Left hindlimb (tissue), 1 donor: ENCODE data around the gene TUBGCP4.
"Not testable (repeated sequence)": the region's sequence is repeated elsewhere in the genome, so short reads cannot be mapped to it uniquely, and the experiment has no call there.

Experiments
- DNase-seq: peaks from one replicate; pipeline ENCODE4 v3.0.0-alpha.2; 2018

TUBGCP4 gene

DNA sequence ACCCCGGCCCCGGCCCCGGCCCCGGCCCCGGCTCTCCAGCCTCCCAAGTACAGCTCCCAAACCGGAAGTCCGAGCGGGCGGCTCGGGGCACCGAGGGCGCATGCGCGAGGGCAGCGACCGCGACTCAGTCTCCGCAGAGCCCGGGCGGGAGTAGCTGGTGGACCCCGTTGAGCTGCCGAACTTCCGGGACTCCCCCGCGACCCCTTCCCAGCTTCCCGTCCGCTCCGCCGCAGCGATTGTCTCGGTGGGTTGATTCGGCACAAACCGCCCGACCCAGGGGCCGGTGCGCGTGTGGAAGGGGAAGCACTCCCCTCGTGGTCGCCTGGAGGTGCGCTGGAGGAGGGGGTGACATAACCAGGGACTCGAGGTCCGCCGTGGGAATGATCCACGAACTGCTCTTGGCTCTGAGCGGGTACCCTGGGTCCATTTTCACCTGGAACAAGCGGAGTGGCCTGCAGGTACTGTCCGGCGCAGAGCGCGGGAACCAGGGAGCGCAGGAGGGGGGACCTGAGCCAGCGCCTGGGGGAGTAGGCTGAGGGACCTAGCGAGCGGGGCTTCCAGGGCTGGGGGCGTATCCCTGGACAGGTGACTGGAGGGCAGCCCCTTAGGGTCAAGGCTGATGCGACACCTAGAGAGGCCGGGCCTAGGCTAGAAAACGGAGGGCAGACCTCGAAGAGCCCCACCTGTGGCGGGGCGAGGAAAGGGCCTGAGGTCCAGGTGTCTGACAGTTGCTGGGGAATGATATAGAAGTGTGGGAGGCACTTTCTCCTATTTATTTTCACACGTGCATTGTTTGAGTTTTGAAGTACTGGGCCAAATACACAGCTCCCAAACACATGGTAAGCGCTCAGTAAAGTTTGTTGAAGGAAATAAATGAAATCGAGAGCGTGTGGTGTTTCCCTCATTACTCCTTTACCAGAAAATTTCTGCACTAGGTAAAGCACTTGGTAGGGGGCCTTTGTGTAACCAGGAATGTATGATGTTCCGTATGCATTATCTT is at the start of gene TUBGCP4, which contains the start of gene ZSCAN29:
Gene TUBGCP4 (plus strand): TSS at position 127 of the 1,000 bp plus-strand sequence. CDS start 254 bp downstream, at position 381.
Gene ZSCAN29 (minus strand): TSS at position 69 of the 1,000 bp plus-strand sequence. CDS start 1,130 bp downstream, outside the sequence.
- peak; percentile 90 for DNase-seq

- no peak for DNase-seq
Measured at GRCh38 chr15:43325039-43325684, 45.7 kb upstream of the TUBGCP4 start.

DNA sequence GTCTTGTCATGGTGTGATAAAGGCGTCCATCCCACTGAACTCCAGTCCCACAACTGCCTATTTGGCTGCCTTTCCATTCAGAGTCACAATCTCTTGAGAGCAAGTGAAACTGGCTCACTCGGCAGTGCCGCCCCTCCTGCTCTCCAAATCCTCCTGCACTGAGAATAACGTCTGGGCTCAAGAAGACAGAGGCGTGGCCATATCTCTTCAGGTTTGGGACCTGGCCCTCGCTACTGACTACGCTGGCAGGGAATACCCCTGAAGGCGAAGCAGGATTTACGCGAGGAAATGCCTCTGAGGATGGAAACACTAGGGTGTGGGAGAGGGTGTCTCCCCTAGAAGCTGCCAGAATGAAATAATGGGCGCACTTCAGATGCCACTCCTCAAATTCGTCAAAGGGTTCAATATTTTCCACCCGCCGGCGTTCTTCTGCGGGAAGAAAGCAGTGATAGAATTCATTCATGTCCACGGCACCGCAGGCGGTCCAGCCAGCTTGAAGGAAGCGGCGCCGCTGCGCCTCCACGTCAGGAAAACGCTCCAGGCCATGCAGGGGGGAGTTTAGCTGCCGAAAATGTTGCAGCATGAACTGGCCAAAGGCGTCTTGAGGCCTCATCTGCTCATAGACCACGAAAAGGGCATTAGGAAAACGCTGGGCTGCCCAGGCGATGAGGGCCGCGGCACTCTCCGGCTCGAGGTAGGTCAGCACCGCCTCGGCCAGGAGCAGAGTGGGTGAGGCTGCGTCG is 41.5 kb upstream of the TUBGCP4 start:
- DNase-seq: peak; percentile 34

DNA sequence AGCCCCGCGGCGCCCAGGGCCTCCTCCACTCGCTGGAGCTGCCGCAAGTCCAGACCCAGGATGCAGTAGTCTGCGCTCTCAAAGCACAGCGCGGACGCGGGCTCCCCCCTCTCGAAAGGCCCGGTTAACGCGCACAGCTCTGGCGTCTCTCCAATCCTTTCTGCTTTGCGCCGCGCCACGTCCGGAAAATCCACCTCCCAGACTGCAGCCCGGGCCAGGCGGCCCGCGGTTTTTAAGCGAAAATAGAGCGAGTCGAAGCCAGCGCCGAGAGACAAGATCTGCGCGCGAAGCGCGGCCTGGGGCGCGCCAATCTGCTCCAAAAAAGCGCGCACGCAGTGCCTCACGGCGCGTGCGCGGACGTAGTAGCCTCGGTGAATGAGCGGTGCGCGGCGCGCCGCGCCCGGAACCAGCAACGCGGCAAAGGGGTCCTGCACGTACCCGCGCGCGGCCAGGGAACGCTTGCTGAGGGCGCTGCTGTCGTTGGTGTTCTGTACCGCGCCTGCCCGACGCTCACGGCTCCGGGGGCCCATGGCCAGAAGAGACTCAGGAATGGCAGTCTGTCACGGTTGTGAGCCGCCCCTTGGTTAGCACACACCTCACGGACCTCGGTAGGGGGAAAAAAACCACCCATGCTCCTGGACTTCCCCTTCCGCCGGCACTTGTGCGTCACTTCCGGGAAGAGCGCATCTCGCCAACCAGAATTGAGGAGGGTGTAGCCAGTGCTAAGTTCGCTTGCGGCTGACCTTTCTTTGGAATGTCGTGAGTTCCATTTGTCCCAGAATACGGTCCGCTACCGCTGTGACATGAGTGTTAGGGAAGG is 40.7 kb upstream of the TUBGCP4 start, which contains the start of gene LCMT2:
Gene LCMT2 (minus strand): TSS at position 614 of the 820 bp plus-strand sequence. CDS start 84 bp downstream, at position 530.
- peak; percentile 97 for DNase-seq

DNA sequence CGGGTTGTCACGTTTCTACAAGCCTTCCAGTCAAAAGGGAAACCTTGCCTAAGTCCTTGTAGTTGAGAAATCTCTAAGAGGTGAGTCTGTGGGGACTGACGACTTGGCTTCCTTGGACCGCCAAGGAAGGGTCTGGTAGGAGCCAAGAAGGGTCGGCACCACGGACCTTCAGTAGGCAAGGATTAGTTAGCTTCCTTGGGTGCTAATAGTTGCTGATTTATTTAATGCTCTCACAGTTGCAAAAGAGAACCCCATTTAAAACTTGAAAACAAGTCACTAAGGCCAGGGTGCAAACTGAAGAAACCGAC is 40.2 kb upstream of the TUBGCP4 start:
- DNase-seq: no peak

DNA sequence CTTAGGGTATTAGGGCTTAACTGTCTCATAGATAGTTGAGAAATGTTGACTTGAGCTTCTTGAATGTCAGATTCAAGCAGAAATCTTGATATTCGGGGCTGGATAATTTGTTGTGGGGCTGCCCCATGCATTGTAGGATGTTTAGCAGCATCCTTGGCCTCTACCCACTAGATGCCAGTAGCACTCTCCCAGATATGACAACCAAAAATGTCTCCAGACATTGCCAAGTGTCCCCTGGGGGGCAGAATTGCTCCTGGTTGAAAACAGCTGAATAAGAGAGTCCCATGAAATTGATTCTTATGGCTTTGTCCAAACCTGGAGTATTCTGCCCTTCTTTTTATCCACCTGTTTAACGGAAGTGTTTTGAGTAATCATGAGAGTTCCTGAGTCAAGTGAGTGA is 24.6 kb upstream of the TUBGCP4 start:
- no peak for DNase-seq

DNA sequence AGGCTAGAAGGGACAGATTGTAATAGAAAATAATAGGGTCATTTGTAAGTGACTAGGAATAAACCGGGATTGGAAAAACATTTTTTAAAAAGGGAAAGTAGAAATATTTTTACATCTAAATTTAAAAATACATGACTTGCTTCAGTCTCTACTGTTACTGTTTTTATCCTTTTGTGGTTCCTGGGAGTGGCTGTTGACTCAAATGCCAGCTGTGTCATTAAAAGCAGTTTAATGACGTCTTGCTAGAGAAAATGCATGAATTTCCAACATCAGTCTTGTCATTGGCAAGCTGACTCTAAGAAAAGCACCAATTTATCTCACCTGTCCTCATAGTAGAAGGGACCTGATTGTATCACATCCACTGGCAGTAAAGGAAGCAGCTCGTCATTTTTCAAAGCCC is 23.8 kb upstream of the TUBGCP4 start:
- DNase-seq: no peak

GRCh38 chr15:43352693-43353382 is 18.1 kb upstream of the TUBGCP4 start:
- DNase-seq: no peak

GRCh38 chr15:43360821-43361220 is 10.1 kb upstream of the TUBGCP4 start:
- DNase-seq: no peak

DNA sequence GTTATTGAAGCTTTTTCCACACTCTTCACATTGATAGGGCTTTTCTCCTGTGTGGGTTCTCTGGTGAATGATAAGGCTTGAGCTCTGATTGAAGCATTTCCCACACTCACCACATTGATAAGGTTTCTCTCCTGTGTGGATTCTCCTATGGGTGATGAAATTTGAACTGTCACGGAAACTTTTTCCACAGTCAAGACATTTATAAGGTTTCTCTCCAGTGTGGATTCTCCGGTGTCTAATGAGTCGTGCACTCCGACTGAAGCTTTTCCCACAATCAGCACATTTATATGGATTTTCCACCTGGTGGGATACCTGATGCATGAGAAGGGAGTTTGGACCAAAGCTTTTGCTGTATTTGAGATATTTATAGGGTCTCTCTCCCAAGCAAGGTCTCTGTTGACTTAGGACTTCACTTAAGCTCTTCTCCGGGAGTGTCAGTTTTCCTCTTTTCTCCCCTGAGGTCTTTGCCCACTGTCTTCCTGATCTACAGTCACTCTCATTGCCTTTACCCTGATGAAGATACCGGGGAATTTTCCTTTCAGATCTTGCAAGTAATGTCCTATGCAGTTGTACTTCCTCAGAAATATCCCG is 9.5 kb upstream of the TUBGCP4 start:
- no peak for DNase-seq

- peak; percentile 49 for DNase-seq
Measured at GRCh38 chr15:43370310-43370974, 459 bp upstream of the TUBGCP4 start.

DNA sequence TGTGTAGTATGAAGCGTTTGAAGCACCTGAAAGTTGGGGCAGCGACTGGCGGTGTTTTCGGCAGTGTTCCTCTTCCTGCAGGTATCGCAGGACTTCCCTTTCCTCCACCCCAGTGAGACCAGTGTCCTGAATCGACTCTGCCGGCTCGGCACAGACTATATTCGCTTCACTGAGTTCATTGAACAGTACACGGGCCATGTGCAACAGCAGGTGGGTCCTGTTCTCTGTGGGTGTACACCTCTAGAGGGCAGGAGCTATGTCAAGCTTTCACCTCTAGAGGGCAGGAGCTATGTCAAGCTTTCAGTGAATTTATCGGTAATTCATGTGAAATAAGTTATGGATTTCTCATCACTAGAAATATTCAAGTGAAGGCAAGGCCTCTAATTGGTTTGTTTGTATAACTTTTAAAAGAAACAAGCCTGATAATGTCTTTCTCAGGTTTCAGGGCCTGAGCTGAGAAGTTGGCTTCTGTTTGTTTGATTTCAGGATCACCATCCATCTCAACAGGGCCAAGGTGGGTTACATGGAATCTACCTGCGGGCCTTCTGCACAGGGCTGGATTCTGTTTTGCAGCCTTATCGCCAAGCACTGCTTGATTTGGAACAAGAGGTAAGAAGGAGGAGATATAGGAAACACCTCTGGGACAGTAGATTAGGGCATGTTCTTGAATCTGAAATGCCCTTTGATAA is 5.3 kb downstream of the TUBGCP4 start:
- DNase-seq: no peak

DNA sequence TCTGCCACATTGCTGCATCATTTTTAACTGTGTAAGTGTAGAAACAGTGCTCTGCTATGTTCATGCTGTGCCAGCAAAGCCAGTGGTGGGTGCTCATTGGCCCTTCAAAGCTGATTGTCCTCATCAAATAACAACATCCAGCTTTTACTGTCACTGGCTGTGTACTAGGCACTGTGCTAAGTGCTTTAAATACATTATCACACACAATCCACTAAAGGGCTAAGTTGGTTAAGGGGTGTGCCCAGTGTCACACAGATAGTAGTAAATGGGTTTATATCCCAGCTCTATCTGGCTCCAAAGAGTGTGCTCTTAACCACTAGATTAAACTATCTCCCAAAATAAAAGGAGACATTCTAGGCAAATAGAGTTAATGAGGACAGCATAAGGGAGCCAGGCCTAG is 7.7 kb downstream of the TUBGCP4 start:
- DNase-seq: no peak

GRCh38 chr15:43382310-43382709 is 11.4 kb downstream of the TUBGCP4 start:
- no peak for DNase-seq

- DNase-seq: no peak
Measured at GRCh38 chr15:43383070-43383469, 12.2 kb downstream of the TUBGCP4 start.

DNA sequence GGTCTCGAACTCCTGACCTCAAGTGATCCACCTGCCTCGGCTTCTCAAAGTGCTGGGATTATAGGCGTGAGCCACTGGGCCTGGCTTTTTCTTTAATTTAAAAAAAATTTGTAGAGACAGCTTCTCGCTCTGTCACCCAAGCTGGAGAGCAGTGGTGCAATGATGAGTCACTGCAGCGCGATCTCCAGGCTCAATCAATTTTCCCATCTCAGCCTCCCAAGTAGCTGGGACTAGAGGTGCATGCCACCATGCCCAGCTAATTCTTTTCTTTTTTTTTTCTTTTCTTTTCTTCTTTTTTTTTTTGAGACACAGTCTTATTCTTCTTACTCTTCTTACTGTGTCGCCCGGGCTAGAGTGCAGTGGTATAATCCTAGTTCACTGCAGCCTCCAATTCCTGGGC is 19.8 kb downstream of the TUBGCP4 start:
- no peak for DNase-seq

GRCh38 chr15:43393592-43393991 is 22.7 kb downstream of the TUBGCP4 start:
- DNase-seq: not testable (repeated sequence)

DNA sequence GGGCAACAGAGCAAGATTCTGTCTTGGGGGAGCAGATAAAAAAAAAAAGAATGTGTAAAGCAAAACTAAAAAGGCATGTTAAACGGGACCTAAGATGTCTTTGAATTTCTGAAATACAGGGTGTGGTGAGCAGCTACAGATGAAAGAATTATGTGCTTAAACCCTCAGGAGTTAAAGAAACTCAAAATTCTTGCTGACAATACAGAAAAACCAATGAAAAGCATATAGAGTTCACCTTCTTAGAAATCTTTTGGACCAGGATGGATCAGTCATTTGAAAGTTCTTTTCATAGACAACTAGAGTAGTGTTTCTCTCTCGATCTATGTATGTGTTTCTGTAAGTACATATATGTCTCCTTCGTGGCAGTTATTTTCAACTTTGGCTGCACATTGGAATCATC is 31.4 kb downstream of the TUBGCP4 start:
- no peak for DNase-seq

DNA sequence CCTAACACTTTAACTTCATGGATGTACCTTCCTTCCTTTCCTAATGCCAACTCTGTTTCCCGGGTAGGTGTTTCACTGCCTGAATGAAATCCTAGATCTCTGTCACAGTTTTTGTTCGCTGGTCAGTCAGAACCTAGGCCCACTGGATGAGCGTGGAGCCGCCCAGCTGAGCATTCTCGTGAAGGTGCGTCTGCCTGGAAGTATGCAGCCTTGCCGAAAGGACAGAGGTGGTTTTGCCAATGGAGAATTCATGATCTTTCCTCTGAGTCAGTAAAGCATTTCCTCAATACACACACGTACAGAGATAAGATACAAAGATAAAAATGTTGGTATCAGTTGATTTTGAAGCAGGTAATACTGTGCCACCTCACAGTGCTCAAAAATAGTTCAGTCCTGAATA is 32.7 kb downstream of the TUBGCP4 start:
- DNase-seq: no peak

DNA sequence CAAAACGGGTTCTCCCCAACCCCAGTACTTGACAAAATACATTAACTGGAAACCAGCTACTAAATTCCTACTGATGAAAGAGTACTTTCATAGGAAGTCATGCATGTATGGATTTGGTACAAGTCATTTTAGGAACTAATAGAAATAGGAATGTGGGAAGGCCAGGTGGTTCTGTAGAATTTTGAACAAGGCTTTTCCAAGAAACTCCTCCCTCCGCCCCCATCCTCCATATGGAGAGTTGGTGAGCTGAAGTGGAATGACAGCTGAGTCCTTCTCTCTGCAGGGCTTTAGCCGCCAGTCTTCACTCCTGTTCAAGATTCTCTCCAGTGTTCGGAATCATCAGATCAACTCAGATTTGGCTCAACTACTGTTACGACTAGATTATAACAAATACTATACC is 33.2 kb downstream of the TUBGCP4 start:
- DNase-seq: no peak
